HepG2 (cell line): Measurements from ENCODE around the gene SMIM36. TPM values are rescaled to one million over a fixed set of nuclear protein-coding genes. Genes with fewer than 3 reads are reported as not detected.
A peak's percentile ranks its signal among the peaks of the same experiment; 100 is the strongest.

Experiments
- ADNP ChIP-seq: sonication (generic); formaldehyde crosslinking; IDR thresholded peaks from 2 replicates; pipeline ENCODE4 v1.4.0; 2020; ENCODE audit warnings: missing genetic modification reagents
- ATF6 ChIP-seq: sonication (generic); formaldehyde crosslinking; conservative IDR thresholded peaks from 2 replicates; pipeline ENCODE4 v1.4.0; 2020; ENCODE audit warnings: missing genetic modification reagents
- BHLHE40 ChIP-seq: IDR thresholded peaks from 2 replicates; pipeline ENCODE4 v1.6.1; 2011; ENCODE audit warnings: low read length, improper control_type of control experiment
- BORCS8-MEF2B ChIP-seq: sonication (generic); formaldehyde crosslinking; IDR thresholded peaks from 2 replicates; pipeline ENCODE4 v1.8.0; 2022; ENCODE audit warnings: mild to moderate bottlenecking, missing genetic modification reagents
- GPBP1L1 ChIP-seq: sonication (generic); formaldehyde crosslinking; IDR thresholded peaks from 2 replicates; pipeline ENCODE4 v1.5.0; 2020; ENCODE audit warnings: mild to moderate bottlenecking, missing genetic modification reagents
- HHEX ChIP-seq: IDR thresholded peaks from 2 replicates; pipeline ENCODE4 v1.6.1; 2016; ENCODE audit warnings: control low read depth
- HMG20A ChIP-seq: IDR thresholded peaks from 2 replicates; pipeline ENCODE4 v1.6.1; 2016; ENCODE audit warnings: borderline replicate concordance
- MXD3 ChIP-seq: IDR thresholded peaks from 2 replicates; pipeline ENCODE4 v1.6.1; 2016; ENCODE audit warnings: mild to moderate bottlenecking, missing biosample characterization, missing genetic modification reagents
- NR3C1 ChIP-seq: sonication (generic); formaldehyde crosslinking; IDR thresholded peaks from 2 replicates; pipeline ENCODE4 v1.4.0; 2020; ENCODE audit warnings: missing genetic modification reagents
- PAWR ChIP-seq: sonication (generic); formaldehyde crosslinking; IDR thresholded peaks from 2 replicates; pipeline ENCODE4 v1.4.0; 2020; ENCODE audit warnings: missing genetic modification reagents, mild to moderate bottlenecking, borderline replicate concordance
- PRPF4 ChIP-seq: fragments of 200-400 bp; formaldehyde crosslinking; IDR thresholded peaks from 2 replicates; pipeline ENCODE4 v1.6.1; 2016; ENCODE audit warnings: low read length, low read depth; ENCODE audit not compliant: poor library complexity, severe bottlenecking
- RFXANK ChIP-seq: IDR thresholded peaks from 2 replicates; pipeline ENCODE4 v1.6.1; 2016
- TARDBP ChIP-seq: sonication (generic); formaldehyde crosslinking; IDR thresholded peaks from 2 replicates; pipeline ENCODE4 v1.8.0; 2022; ENCODE audit warnings: mild to moderate bottlenecking, missing genetic modification reagents
- TBX3 ChIP-seq: fragments of 450-650 bp; IDR thresholded peaks from 2 replicates; pipeline ENCODE4 v1.6.1; 2017; ENCODE audit warnings: antibody characterized with exemption, mild to moderate bottlenecking, inconsistent platforms, borderline replicate concordance
- THYN1 ChIP-seq: sonication (generic); formaldehyde crosslinking; IDR thresholded peaks from 2 replicates; pipeline ENCODE4 v1.8.1; 2023; ENCODE audit warnings: low read depth, mild to moderate bottlenecking, moderate library complexity, missing genetic modification reagents, borderline replicate concordance
- ZBTB14 ChIP-seq: sonication (generic); formaldehyde crosslinking; IDR thresholded peaks from 2 replicates; pipeline ENCODE4 v1.4.0; 2020; ENCODE audit warnings: missing genetic modification reagents
- ZBTB37 ChIP-seq: sonication (generic); formaldehyde crosslinking; IDR thresholded peaks from 2 replicates; pipeline ENCODE4 v1.4.0; 2020; ENCODE audit warnings: mild to moderate bottlenecking, missing genetic modification reagents
- ZKSCAN8 ChIP-seq: IDR thresholded peaks from 2 replicates; pipeline ENCODE4 v1.6.1; 2016; ENCODE audit warnings: borderline replicate concordance, missing genetic modification reagents, missing compliant biosample characterization
- ZNF124 ChIP-seq: sonication (generic); formaldehyde crosslinking; IDR thresholded peaks from 2 replicates; pipeline ENCODE4 v1.4.0; 2020; ENCODE audit warnings: missing genetic modification reagents
- ZNF205 ChIP-seq: IDR thresholded peaks from 2 replicates; pipeline ENCODE4 v1.6.1; 2018; ENCODE audit warnings: missing biosample characterization, missing genetic modification reagents
- ZNF274 ChIP-seq: sonication (generic); formaldehyde crosslinking; IDR thresholded peaks from 2 replicates; pipeline ENCODE4 v1.5.1; 2020; ENCODE audit warnings: mild to moderate bottlenecking, missing genetic modification reagents
- ZNF331 ChIP-seq: sonication (generic); formaldehyde crosslinking; IDR thresholded peaks from 2 replicates; pipeline ENCODE4 v1.4.0; 2020; ENCODE audit warnings: missing genetic modification reagents
- ZNF451 ChIP-seq: sonication (generic); formaldehyde crosslinking; IDR thresholded peaks from 2 replicates; pipeline ENCODE4 v1.5.0; 2020; ENCODE audit warnings: mild to moderate bottlenecking, missing genetic modification reagents
- ZNF557 ChIP-seq: sonication (generic); formaldehyde crosslinking; IDR thresholded peaks from 2 replicates; pipeline ENCODE4 v1.4.0; 2020; ENCODE audit warnings: missing genetic modification reagents
- ZNF670 ChIP-seq: sonication (generic); formaldehyde crosslinking; IDR thresholded peaks from 2 replicates; pipeline ENCODE4 v1.8.0; 2022; ENCODE audit warnings: mild to moderate bottlenecking, missing genetic modification reagents, borderline replicate concordance
- ZNF776 ChIP-seq: sonication (generic); formaldehyde crosslinking; IDR thresholded peaks from 2 replicates; pipeline ENCODE4 v1.4.0; 2020; ENCODE audit warnings: mild to moderate bottlenecking, missing genetic modification reagents
- ZSCAN30 ChIP-seq: sonication (generic); formaldehyde crosslinking; IDR thresholded peaks from 2 replicates; pipeline ENCODE4 v1.5.0; 2020; ENCODE audit warnings: mild to moderate bottlenecking, missing genetic modification reagents
- polyA plus RNA-seq, 8 experiments: library from polyadenylated mRNA; depleted of rRNA in 3 of 8; stranded (reverse) in 7 of 8; unstranded in 1 of 8; fragments of >200 nt; fragmentation: Illumina TruSeq in 4 of 8; extraction: Trizol in 4 of 8; gene quantifications; 2 replicates each; pipeline versions ENCODE4 v1.2.1 to v1.2.3, GENCODE V29; 2011 to 2016; ENCODE audit warnings: low read depth in 4 of 8, missing spikeins in 1 of 8, mixed read lengths in 1 of 8; ENCODE audit not compliant: insufficient read depth in 1 of 8
- total RNA-seq, 5 experiments: library from RNA; depleted of rRNA; stranded (reverse); fragments of >200 nt; fragmentation: Illumina TruSeq; extraction: Trizol; gene quantifications; 2 replicates each; pipeline ENCODE4 v1.2.3, GENCODE V29; 2016; ENCODE audit warnings: low read depth in 1 of 5

Gene SMIM36
- total and polyA plus RNA-seq, 2 of the 13 experiments (the other 11 are each of a cell fraction or from before 2014, with no cell fraction given): not detected

GRCh38 chr17:55452139-55452790, 59.0 kb downstream of the SMIM36 start (continued):
- TF ChIP-seq ZSCAN30 (CRISPR knock-in tag) (no peak), ZNF331 (CRISPR knock-in tag) (peak; percentile 51; the same call in 1 of the 2 replicates), NR3C1 (no peak), ADNP (CRISPR knock-in tag) (no peak), ZNF776 (CRISPR knock-in tag) (no peak), THYN1 (CRISPR knock-in tag) (peak; percentile 71; the same call in 1 of the 2 replicates), TARDBP (CRISPR knock-in tag) (no peak), ZBTB37 (CRISPR knock-in tag) (no peak), ZNF451 (CRISPR knock-in tag) (no peak), ZNF557 (CRISPR knock-in tag) (no peak), ZNF205 (peak; percentile 88; the same call in 1 of the 2 replicates), GPBP1L1 (CRISPR knock-in tag) (no peak), ATF6 (CRISPR knock-in tag) (no peak), ZNF670 (CRISPR knock-in tag) (no peak), HHEX (CRISPR knock-in tag) (no peak), MXD3 (CRISPR knock-in tag) (0 out of 2 replicates have a peak, but pooled peaks have one; percentile 41), HMG20A (CRISPR knock-in tag) (peak; percentile 55; the same call in 1 of the 2 replicates), BHLHE40 (no peak), PAWR (CRISPR knock-in tag) (no peak), ZBTB14 (CRISPR knock-in tag) (no peak), RFXANK (CRISPR knock-in tag) (no peak), PRPF4 (no peak), TBX3 (no peak), ZNF124 (CRISPR knock-in tag) (no peak), ZKSCAN8 (CRISPR knock-in tag) (no peak), BORCS8-MEF2B (CRISPR knock-in tag) (no peak), ZNF274 (CRISPR knock-in tag) (no peak)
